ENCODE data around the gene VEPH1.

- TF ChIP-seq EZH2 (IDR thresholded peaks at IDR 0.05; ENCODE audit: low read length, unreplicated experiment) (no peak), CTCF (conservative IDR thresholded peaks at IDR 0.05; ENCODE audit: low read depth, low read length) (no peak), EZH2phosphoT487 (IDR thresholded peaks at IDR 0.05; ENCODE audit: borderline replicate concordance, low read length) (no peak)
Measured at GRCh38 chr3:157381606-157382005, 121.6 kb downstream of the VEPH1 start.

Measured in PC-3 (cell line).